Retina (tissue), 1 donor: ENCODE measurements around the gene PLCD3.

ENCODE experiments used
- DNase-seq: peaks from one replicate; pipeline ENCODE4 v3.0.0-alpha.2; 2016

Gene PLCD3

GRCh38 chr17:45098869-45099616 is 33.3 kb downstream of the PLCD3 start:
- peak; percentile 79 for DNase-seq

GRCh38 chr17:45098081-45098868 is 34.0 kb downstream of the PLCD3 start:
- DNase-seq: no peak

- DNase-seq: no peak
Measured at GRCh38 chr17:45096926-45097325, 35.4 kb downstream of the PLCD3 start.

GRCh38 chr17:45096141-45096540 is 36.2 kb downstream of the PLCD3 start:
- no peak for DNase-seq

- no peak for DNase-seq
Measured at GRCh38 chr17:45093444-45094110, 38.7 kb downstream of the PLCD3 start.

- no peak for DNase-seq
Measured at GRCh38 chr17:45092911-45093430, 39.3 kb downstream of the PLCD3 start.

- DNase-seq: no peak
Measured at GRCh38 chr17:45091778-45092425, 40.4 kb downstream of the PLCD3 start.

GRCh38 chr17:45090711-45091110 is 41.6 kb downstream of the PLCD3 start:
- no peak for DNase-seq

GRCh38 chr17:45088741-45089140 is 43.6 kb downstream of the PLCD3 start:
- no peak for DNase-seq

- no peak for DNase-seq
Measured at GRCh38 chr17:45087978-45088377, 44.3 kb downstream of the PLCD3 start.

- DNase-seq: no peak
Measured at GRCh38 chr17:45087504-45087975, 44.8 kb downstream of the PLCD3 start.

GRCh38 chr17:45086865-45087503 is 45.3 kb downstream of the PLCD3 start:
- DNase-seq: no peak

- DNase-seq: no peak
Measured at GRCh38 chr17:45086391-45086790, 45.9 kb downstream of the PLCD3 start.

GRCh38 chr17:45081047-45081703 is 51.1 kb downstream of the PLCD3 start:
- no peak for DNase-seq

- no peak for DNase-seq
Measured at GRCh38 chr17:45077643-45078042, 54.7 kb downstream of the PLCD3 start.

- DNase-seq: no peak
Measured at GRCh38 chr17:45073414-45074070, 58.8 kb downstream of the PLCD3 start.

GRCh38 chr17:45070809-45071208 is 61.5 kb downstream of the PLCD3 start:
- no peak for DNase-seq

- no peak for DNase-seq
Measured at GRCh38 chr17:45070001-45070400, 62.3 kb downstream of the PLCD3 start.

- no peak for DNase-seq
Measured at GRCh38 chr17:45067637-45068036, 64.7 kb downstream of the PLCD3 start.

- no peak for DNase-seq
Measured at GRCh38 chr17:45063198-45063597, 69.1 kb downstream of the PLCD3 start.

- DNase-seq: no peak
Measured at GRCh38 chr17:45061606-45062205, 70.6 kb downstream of the PLCD3 start.
